Body of pancreas (tissue), 4 donors: ENCODE data around the gene APOH. TPM values are rescaled to one million over a fixed set of nuclear protein-coding genes. Genes with fewer than 3 reads are reported as not detected.

Source experiments
- ATAC-seq: fragments of 150-250 bp; one replicate; pipeline ENCODE4 v1.9.1; 2016
- DNase-seq, 4 donors: peaks; one replicate each; pipeline ENCODE4 v3.0.0-alpha.2; 2019
- H3K27ac ChIP-seq, 4 donors: fragments of 200-600 bp; sonication (generic); 1 replicate in 3 of 4; 2 replicates in 1 of 4; pipeline versions ENCODE4 v1.5.1 to v1.6.1; 2016 to 2019; ENCODE audit warnings: mild to moderate bottlenecking in 1 of 4, mixed read lengths in 1 of 4, moderate library complexity in 1 of 4
- H3K27me3 ChIP-seq, 2 donors: fragments of 200-600 bp; sonication (generic); one replicate each; pipeline ENCODE4 v1.6.0; 2016; ENCODE audit warnings: mild to moderate bottlenecking in 1 of 2
- H3K36me3 ChIP-seq, 2 donors: fragments of 200-600 bp; sonication (generic); replicated peaks in 1 of 2; 2 replicates each; pipeline ENCODE4 v1.5.1; 2016; ENCODE audit warnings: low read depth in 2 of 2; ENCODE audit not compliant: insufficient read depth in 1 of 2
- H3K4me1 ChIP-seq: fragments of 200-600 bp; sonication (generic); one replicate; pipeline ENCODE4 v1.6.0; 2016
- H3K4me3 ChIP-seq, 2 donors: fragments of 200-600 bp; sonication (generic); 1 replicate in 1 of 2; 2 replicates in 1 of 2; pipeline ENCODE4 v1.5.1; 2016 to 2019
- H3K9me3 ChIP-seq, 3 donors: fragments of 200-600 bp; sonication (generic); 1 replicate in 2 of 3; 2 replicates in 1 of 3; pipeline ENCODE4 v1.5.1; 2016
- CTCF ChIP-seq, 7 experiments: fragments of 450-650 bp in 4 of 7; fragments of 200-600 bp in 3 of 7; sonication (generic) in 3 of 7; IDR thresholded peaks; one replicate each; pipeline ENCODE4 v1.5.1; 2016 to 2019; ENCODE audit warnings: antibody characterized with exemption in 7 of 7
- POLR2A ChIP-seq, 3 donors: fragments of 450-650 bp; IDR thresholded peaks; one replicate each; pipeline ENCODE4 v1.6.1; 2016; ENCODE audit warnings: antibody characterized with exemption in 3 of 3, mild to moderate bottlenecking in 2 of 3
- WGBS, 2 donors: methylation state at CpG; one replicate each; pipeline ENCODE4 v1.1.5; 2017; 5-methylcytosine and 5-hydroxymethylcytosine counted together
- intact Hi-C: fragments of 100-400 bp; cut with DNase I; formaldehyde crosslinking; loops from one replicate; pipeline ENCODE4 v1.15.1; 2023
- total RNA-seq, 2 donors: library from RNA; depleted of rRNA; stranded (reverse); fragments of >200 nt; gene quantifications; one replicate each; pipeline ENCODE4 v1.1.0, GENCODE V29; 2016

Gene APOH
- total RNA-seq, 2 donors from 2014 or later: 5.4 to 22.1 TPM

- no peak for DNase-seq
- 79 to 90% methylated on average over 3 of the region's 3 CpGs for WGBS, 2 donors
- H3K9me3 ChIP-seq: no peaks in the 10 kb centered on the region
- H3K4me3 ChIP-seq: no peak overlapping the region
- no peak for TF ChIP-seq CTCF (IDR thresholded peaks at IDR 0.05)
- no peak for TF ChIP-seq POLR2A (IDR thresholded peaks at IDR 0.05)
- no peaks in the 10 kb centered on the region for H3K4me1 ChIP-seq
- no peaks in the 10 kb centered on the region for H3K36me3 ChIP-seq
- intact Hi-C loops: no loop called here
- H3K27me3 ChIP-seq: no peaks in the 10 kb centered on the region
- ATAC-seq: no peak
- no peak overlapping the region for H3K27ac ChIP-seq
Measured at GRCh38 chr17:66215529-66215911, 13.7 kb downstream of the APOH start.

DNA sequence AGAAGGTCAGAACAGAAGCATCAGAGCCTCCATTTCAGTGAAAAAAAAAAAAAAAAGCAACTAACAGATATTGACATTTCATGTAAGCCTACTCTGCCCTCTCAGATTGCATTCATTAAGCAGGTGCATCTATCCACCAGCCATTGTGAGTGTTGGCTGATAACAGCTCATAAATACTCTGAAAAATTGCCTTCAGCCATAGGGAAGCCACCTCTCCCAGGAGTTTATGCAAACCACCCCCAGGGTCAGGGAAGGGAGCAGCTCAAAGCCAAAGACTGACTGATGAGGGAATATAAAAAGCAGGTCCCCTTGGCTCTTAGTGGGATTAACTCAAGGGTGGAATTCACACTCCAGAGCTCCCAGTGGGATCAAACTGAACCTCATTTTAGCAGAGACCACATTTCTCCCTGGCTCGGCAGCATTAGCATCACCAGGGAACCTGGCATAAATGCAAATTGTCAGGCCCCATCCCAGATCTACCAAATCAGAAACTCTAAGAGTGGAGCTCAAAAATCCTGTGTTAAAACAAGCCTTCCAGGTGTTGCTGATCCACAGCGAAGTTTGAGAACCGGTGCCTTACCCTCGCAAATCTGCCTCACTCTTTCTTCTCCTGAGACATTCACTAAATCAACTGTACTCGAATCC is 14.2 kb downstream of the APOH start:
- no peak for ATAC-seq
- Histone ChIP-seq H3K27ac (no peak overlapping the region), H3K27me3 (no peaks in the 10 kb centered on the region), H3K4me1 (no peaks in the 10 kb centered on the region), H3K9me3 (no peaks in the 10 kb centered on the region), H3K4me3 (no peak overlapping the region), H3K36me3 (no peaks in the 10 kb centered on the region)
- no peak for DNase-seq
- intact Hi-C loops: no loop called here
- TF ChIP-seq CTCF (IDR thresholded peaks at IDR 0.05) (no peak), POLR2A (IDR thresholded peaks at IDR 0.05) (no peak)
- 94 to 95% methylated on average over 5 of the region's 5 CpGs for WGBS, 2 donors

GRCh38 chr17:66211047-66211810 is 18.0 kb downstream of the APOH start:
- Histone ChIP-seq H3K27ac (no peak overlapping the region), H3K36me3 (no peaks in the 10 kb centered on the region), H3K9me3 (no peaks in the 10 kb centered on the region), H3K4me3 (no peak overlapping the region), H3K4me1 (no peaks in the 10 kb centered on the region), H3K27me3 (no peaks in the 10 kb centered on the region)
- no peak for TF ChIP-seq CTCF (IDR thresholded peaks at IDR 0.05)
- no peak for TF ChIP-seq POLR2A (IDR thresholded peaks at IDR 0.05)
- WGBS, 2 donors: 87 to 88% methylated on average over 9 of the region's 9 CpGs
- no peak for DNase-seq
- ATAC-seq: no peak
- intact Hi-C loops: no loop called here

DNA sequence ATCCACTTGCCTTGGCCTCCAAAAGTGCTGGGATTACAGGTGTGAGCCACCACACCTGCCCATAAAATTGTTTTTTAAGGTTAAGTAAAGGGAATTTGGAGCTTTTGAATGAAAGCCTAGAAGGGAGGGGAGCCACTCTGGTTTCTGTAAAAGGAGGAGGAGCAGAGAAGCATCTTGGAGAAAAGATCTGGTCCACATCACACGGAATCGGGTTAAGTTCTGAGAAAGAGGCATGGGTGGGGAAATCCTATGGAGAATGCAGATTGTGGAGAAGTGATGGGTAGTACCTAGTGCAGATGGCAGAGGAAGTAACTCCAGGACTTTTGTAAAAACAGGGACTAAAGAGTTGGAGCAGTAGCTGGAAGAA is 19.0 kb downstream of the APOH start:
- Histone ChIP-seq H3K4me1 (no peaks in the 10 kb centered on the region), H3K9me3 (no peaks in the 10 kb centered on the region), H3K27me3 (no peaks in the 10 kb centered on the region), H3K27ac (no peak overlapping the region), H3K36me3 (no peaks in the 10 kb centered on the region), H3K4me3 (no peak overlapping the region)
- intact Hi-C loops: no loop called here
- 82 to 97% methylated on average over 2 of the region's 2 CpGs for WGBS, 2 donors
- ATAC-seq (no peak), DNase-seq (no peak)
- TF ChIP-seq POLR2A (IDR thresholded peaks at IDR 0.05) (no peak), CTCF (IDR thresholded peaks at IDR 0.05) (no peak)

- Histone ChIP-seq H3K36me3 (no peaks in the 10 kb centered on the region), H3K27me3 (no peaks in the 10 kb centered on the region), H3K27ac (no peak overlapping the region), H3K9me3 (no peaks in the 10 kb centered on the region), H3K4me3 (no peak overlapping the region), H3K4me1 (no peaks in the 10 kb centered on the region)
- ATAC-seq (no peak), DNase-seq (no peak)
- TF ChIP-seq POLR2A (IDR thresholded peaks at IDR 0.05) (no peak), CTCF (IDR thresholded peaks at IDR 0.05) (no peak)
- intact Hi-C loops: no loop called here
Measured at GRCh38 chr17:66207936-66208335, 21.3 kb downstream of the APOH start.
